ENCODE measurements around the gene DDX52.

Gene DDX52

GRCh38 chr17:37609170-37610040 lies 33.8 kb downstream of the DDX52 start, which contains the start of gene SYNRG:
Gene SYNRG (minus strand): TSS chr17:37609418. CDS start chr17:37609355, 63 bp downstream.
- Histone ChIP-seq H3K4me3 (ENCODE audit: low read length) (peak within 1 kb of the TSS; percentile 93), H3K4me1 (ENCODE audit: control insufficient read depth, insufficient read depth, low read length) (peaks cover 36% of the 10 kb centered on the region), H3K36me3 (ENCODE audit: control insufficient read depth, insufficient read depth, low read length, severe bottlenecking) (peaks cover 21% of the 10 kb centered on the region), H3K27me3 (replicated peaks; ENCODE audit: control insufficient read depth, insufficient read depth, low read length) (no peaks in the 10 kb centered on the region), H3K9me3 (ENCODE audit: control insufficient read depth, low read length) (no peaks in the 10 kb centered on the region), H3K9ac (ENCODE audit: low read length) (peak within 1 kb of the TSS; percentile 96)
- peak; percentile 98 for DNase-seq (ENCODE audit: low read depth)

DNA sequence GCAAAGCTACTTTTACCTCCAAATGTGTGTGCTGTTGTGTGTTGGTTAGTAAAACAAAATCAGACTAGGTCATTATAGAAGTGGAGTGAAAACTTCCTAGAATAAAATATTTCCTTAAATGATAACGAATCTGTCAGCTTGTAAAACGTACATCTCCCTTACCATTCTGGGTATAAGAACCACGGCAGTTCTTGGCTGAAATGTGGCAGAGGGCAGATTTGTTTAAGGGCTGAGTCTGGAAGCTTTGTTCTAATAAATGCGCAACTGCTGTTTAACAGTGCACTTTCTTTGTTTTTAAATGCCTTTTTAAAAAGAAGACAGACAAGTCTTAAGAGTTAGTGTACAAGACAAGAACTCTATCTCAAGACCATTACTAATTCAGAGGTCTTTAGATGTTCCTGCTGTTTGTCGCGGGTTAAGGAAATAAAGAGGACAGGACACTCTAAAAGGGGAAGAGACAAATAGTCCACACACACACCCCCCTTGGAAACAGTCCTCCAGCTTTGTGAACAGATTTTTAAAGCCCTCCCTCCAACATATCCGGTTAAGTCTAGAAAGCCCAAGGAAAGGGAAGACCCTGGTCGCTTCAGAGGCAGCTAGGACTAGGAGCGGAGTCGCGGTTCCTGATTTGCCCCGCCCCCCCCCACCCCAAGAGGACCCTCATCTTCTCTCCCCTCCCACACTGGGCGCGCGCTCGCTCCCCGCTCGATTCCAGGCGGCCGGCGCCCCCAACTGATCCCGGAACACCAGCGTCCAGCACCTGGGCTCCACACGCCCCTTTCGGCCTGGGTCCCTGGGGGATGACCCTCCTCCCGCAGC lies 34.7 kb downstream of the DDX52 start:
- DNase-seq (ENCODE audit: low read depth), result peak; percentile 66
- Histone ChIP-seq H3K36me3 (ENCODE audit: control insufficient read depth, insufficient read depth, low read length, severe bottlenecking) (peaks cover 14% of the 10 kb centered on the region), H3K27me3 (replicated peaks; ENCODE audit: control insufficient read depth, insufficient read depth, low read length) (no peaks in the 10 kb centered on the region), H3K4me1 (ENCODE audit: control insufficient read depth, insufficient read depth, low read length) (peaks cover 38% of the 10 kb centered on the region), H3K9me3 (ENCODE audit: control insufficient read depth, low read length) (no peaks in the 10 kb centered on the region), H3K9ac (ENCODE audit: low read length) (peak overlapping the region; percentile 96), H3K4me3 (ENCODE audit: low read length) (peak overlapping the region; percentile 93)

- Histone ChIP-seq H3K4me3 (ENCODE audit: low read length) (peak overlapping the region; percentile 93), H3K36me3 (ENCODE audit: control insufficient read depth, insufficient read depth, low read length, severe bottlenecking) (peaks cover 11% of the 10 kb centered on the region)
- no peak for DNase-seq (ENCODE audit: low read depth)
Measured at GRCh38 chr17:37607637-37608331, 35.5 kb downstream of the DDX52 start.

DNA sequence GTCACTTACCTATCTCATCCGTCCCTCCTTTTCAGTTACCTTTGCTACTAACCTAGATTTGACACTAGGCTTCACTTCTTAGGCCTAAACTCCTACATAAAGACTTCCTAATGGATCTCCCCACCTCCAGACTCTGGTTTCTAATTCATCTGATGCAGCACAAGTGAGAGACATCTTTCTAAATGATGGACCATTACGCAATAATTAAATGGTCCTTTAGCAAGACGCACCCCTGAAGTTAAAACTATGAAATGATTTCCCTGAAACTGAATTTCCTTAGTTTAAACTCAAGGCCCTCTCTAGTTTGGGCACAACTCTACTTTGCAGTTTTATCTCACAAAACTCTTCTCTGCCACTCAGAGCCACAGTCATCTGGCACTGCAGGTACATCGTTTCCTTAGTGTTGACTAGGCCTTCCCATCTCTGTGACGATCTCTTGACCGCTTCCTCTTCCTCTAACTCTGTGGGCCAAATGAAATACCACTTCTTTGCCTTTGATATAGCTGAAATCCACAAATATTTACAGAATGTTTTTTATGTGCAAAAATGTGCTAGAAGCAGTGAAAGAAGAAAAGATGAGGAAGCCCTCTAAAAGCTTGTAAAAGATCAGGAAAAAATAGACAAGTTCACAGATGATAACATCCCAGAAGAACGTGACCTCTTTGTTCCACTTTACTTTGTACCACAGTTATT lies 37.3 kb downstream of the DDX52 start:
- no peak overlapping the region for H3K9ac ChIP-seq (ENCODE audit: low read length)
- peak; percentile 13 for DNase-seq (ENCODE audit: low read depth)
- no peak overlapping the region for H3K4me3 ChIP-seq (ENCODE audit: low read length)
- H3K4me1 ChIP-seq (ENCODE audit: control insufficient read depth, insufficient read depth, low read length), result peaks cover 39% of the 10 kb centered on the region
- H3K9me3 ChIP-seq (ENCODE audit: control insufficient read depth, low read length), result no peaks in the 10 kb centered on the region
- H3K36me3 ChIP-seq (ENCODE audit: control insufficient read depth, insufficient read depth, low read length, severe bottlenecking), result peaks cover 5% of the 10 kb centered on the region
- no peaks in the 10 kb centered on the region for H3K27me3 ChIP-seq (replicated peaks; ENCODE audit: control insufficient read depth, insufficient read depth, low read length)

More at GRCh38 chr17:37607637-37608331, 35.5 kb downstream of the DDX52 start:
- peaks cover 39% of the 10 kb centered on the region for H3K4me1 ChIP-seq (ENCODE audit: control insufficient read depth, insufficient read depth, low read length)
- H3K9me3 ChIP-seq (ENCODE audit: control insufficient read depth, low read length), result no peaks in the 10 kb centered on the region
- H3K9ac ChIP-seq (ENCODE audit: low read length), result peak overlapping the region; percentile 96
- no peaks in the 10 kb centered on the region for H3K27me3 ChIP-seq (replicated peaks; ENCODE audit: control insufficient read depth, insufficient read depth, low read length)

- Histone ChIP-seq H3K36me3 (ENCODE audit: control insufficient read depth, insufficient read depth, low read length, severe bottlenecking) (peaks cover 6% of the 10 kb centered on the region), H3K4me3 (ENCODE audit: low read length) (peak overlapping the region; percentile 1), H3K27me3 (replicated peaks; ENCODE audit: control insufficient read depth, insufficient read depth, low read length) (no peaks in the 10 kb centered on the region), H3K4me1 (ENCODE audit: control insufficient read depth, insufficient read depth, low read length) (peaks cover 39% of the 10 kb centered on the region), H3K9ac (ENCODE audit: low read length) (peak overlapping the region; percentile 31), H3K9me3 (ENCODE audit: control insufficient read depth, low read length) (no peaks in the 10 kb centered on the region)
- DNase-seq (ENCODE audit: low read depth), result peak; percentile 70
Measured at GRCh38 chr17:37605081-37605480, 38.2 kb downstream of the DDX52 start.

- Histone ChIP-seq H3K4me1 (ENCODE audit: control insufficient read depth, insufficient read depth, low read length) (peaks cover 34% of the 10 kb centered on the region), H3K27me3 (replicated peaks; ENCODE audit: control insufficient read depth, insufficient read depth, low read length) (no peaks in the 10 kb centered on the region), H3K36me3 (ENCODE audit: control insufficient read depth, insufficient read depth, low read length, severe bottlenecking) (peaks cover 10% of the 10 kb centered on the region), H3K4me3 (ENCODE audit: low read length) (peak overlapping the region; percentile 1), H3K9ac (ENCODE audit: low read length) (peak overlapping the region; percentile 31), H3K9me3 (ENCODE audit: control insufficient read depth, low read length) (no peaks in the 10 kb centered on the region)
- DNase-seq (ENCODE audit: low read depth), result no peak
Measured at GRCh38 chr17:37604556-37604955, 38.7 kb downstream of the DDX52 start.

DNA sequence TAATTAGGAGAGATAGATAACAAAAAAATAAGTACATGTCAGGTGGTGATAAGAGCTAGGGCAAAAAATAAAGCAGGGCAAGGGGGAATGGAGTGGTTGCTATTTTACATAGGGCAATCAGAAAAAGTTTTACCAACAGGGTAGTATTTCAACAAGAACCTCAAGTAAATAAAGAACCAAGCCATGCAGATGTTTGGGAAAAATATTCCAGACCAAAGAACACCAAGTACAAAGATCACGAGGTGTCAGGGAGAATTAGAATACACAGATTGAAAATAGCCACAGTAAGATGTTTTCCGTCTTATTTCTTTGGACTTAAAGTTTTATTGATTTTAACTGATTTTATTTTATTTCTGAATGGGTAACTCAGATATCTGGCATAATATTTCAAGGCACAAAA lies 45.1 kb downstream of the DDX52 start:
- Histone ChIP-seq H3K4me3 (ENCODE audit: low read length) (no peak overlapping the region), H3K9me3 (ENCODE audit: control insufficient read depth, low read length) (no peaks in the 10 kb centered on the region), H3K36me3 (ENCODE audit: control insufficient read depth, insufficient read depth, low read length, severe bottlenecking) (peaks cover 52% of the 10 kb centered on the region), H3K9ac (ENCODE audit: low read length) (no peak overlapping the region), H3K4me1 (ENCODE audit: control insufficient read depth, insufficient read depth, low read length) (no peaks in the 10 kb centered on the region), H3K27me3 (replicated peaks; ENCODE audit: control insufficient read depth, insufficient read depth, low read length) (no peaks in the 10 kb centered on the region)
- no peak for DNase-seq (ENCODE audit: low read depth)

GRCh38 chr17:37592291-37592690 lies 51.0 kb downstream of the DDX52 start:
- H3K27me3 ChIP-seq (replicated peaks; ENCODE audit: control insufficient read depth, insufficient read depth, low read length), result no peaks in the 10 kb centered on the region
- no peak overlapping the region for H3K9ac ChIP-seq (ENCODE audit: low read length)
- peaks cover 3% of the 10 kb centered on the region for H3K4me1 ChIP-seq (ENCODE audit: control insufficient read depth, insufficient read depth, low read length)
- no peaks in the 10 kb centered on the region for H3K9me3 ChIP-seq (ENCODE audit: control insufficient read depth, low read length)
- H3K4me3 ChIP-seq (ENCODE audit: low read length), result no peak overlapping the region
- DNase-seq (ENCODE audit: low read depth), result no peak
- peaks cover 49% of the 10 kb centered on the region for H3K36me3 ChIP-seq (ENCODE audit: control insufficient read depth, insufficient read depth, low read length, severe bottlenecking)

DNA sequence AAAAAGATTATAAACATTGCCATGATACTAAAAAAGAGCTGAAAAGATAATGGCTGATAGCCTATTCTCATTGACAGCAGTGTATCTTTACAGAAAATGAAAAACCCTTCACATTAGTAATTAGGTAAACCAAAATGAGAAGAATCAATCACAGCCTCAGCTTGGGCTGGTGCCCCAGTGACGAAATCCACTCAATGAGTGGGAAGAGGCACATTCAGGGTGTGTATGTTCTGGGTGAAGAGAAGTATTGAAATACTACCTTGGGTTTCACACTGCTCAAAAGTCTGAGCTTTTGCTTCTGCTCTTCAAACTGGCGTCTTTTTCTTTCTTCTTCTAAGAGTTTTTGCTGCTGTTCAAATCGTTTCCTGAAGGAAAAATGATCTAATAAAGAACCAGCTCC lies 58.2 kb downstream of the DDX52 start:
- Histone ChIP-seq H3K9me3 (ENCODE audit: control insufficient read depth, low read length) (no peaks in the 10 kb centered on the region), H3K4me1 (ENCODE audit: control insufficient read depth, insufficient read depth, low read length) (peaks cover 4% of the 10 kb centered on the region), H3K27me3 (replicated peaks; ENCODE audit: control insufficient read depth, insufficient read depth, low read length) (no peaks in the 10 kb centered on the region), H3K4me3 (ENCODE audit: low read length) (no peak overlapping the region), H3K36me3 (ENCODE audit: control insufficient read depth, insufficient read depth, low read length, severe bottlenecking) (peaks cover 58% of the 10 kb centered on the region), H3K9ac (ENCODE audit: low read length) (no peak overlapping the region)
- no peak for DNase-seq (ENCODE audit: low read depth)

- H3K36me3 ChIP-seq (ENCODE audit: control insufficient read depth, insufficient read depth, low read length, severe bottlenecking), result peaks cover 78% of the 10 kb centered on the region
- no peaks in the 10 kb centered on the region for H3K4me1 ChIP-seq (ENCODE audit: control insufficient read depth, insufficient read depth, low read length)
- H3K9me3 ChIP-seq (ENCODE audit: control insufficient read depth, low read length), result no peaks in the 10 kb centered on the region
- DNase-seq (ENCODE audit: low read depth), result peak; percentile 37
- no peaks in the 10 kb centered on the region for H3K27me3 ChIP-seq (replicated peaks; ENCODE audit: control insufficient read depth, insufficient read depth, low read length)
- no peak overlapping the region for H3K9ac ChIP-seq (ENCODE audit: low read length)
- H3K4me3 ChIP-seq (ENCODE audit: low read length), result no peak overlapping the region
Measured at GRCh38 chr17:37576281-37576680, 67.0 kb downstream of the DDX52 start.
